Measurements from ENCODE around the gene PEA15. TPM values are rescaled to one million over a fixed set of nuclear protein-coding genes. Genes with fewer than 3 reads are reported as not detected.

PEA15 gene
- total RNA-seq, 3 donors from 2014 or later: 69.8 to 128 (median 127) TPM

DNA sequence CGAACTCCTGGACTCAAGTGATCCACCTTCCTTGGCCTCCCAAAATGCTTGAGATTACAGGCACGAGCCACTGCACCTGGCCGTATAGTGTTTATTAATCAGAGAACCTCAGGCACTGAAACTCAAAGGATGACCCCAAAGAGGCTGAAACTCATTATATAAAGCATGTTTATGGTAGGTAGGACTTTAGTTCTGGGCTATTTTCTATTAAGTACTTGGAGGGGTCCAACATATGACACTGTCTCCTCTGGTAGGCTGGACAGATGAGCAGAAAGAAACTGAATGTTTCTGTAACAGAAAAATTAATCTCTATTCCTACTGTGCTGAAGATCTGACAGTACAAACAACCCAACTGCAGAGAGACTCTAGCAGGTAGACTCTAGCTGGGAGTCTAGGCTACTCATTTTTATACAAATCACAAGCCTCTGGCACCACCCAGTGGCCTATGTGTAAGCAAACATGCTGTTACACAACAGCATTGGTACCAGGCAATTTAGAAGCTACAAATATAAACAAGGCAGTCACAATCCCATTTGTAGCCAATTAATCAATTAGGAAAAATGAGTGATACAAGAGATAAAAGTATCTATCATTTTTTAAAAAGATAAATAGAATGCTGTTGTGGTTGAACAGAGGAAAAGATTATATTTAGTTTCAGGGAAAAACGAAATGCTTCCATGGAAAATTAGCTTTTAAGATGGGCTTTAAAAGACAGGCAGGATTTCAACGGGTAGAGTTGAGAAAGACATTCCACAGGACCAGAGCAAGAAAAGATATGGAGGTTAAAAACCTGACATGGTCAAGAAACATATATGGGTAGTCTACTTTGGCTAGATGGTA lies 46.7 kb downstream of the PEA15 start:
- Histone ChIP-seq H3K27me3 (no peaks in the 10 kb centered on the region), H3K4me1 (peaks cover 0 to 6% of the 10 kb centered on the region in 2 donors), H3K4me3 (no peak overlapping the region), H3K27ac (peak overlapping the region; percentile 33 to 42), H3K9me3 (no peaks in the 10 kb centered on the region), H3K36me3 (no peaks in the 10 kb centered on the region)
- intact Hi-C loops (cut with DNase I; ENCODE audit: low total_unique reads): no loop called here
- TF ChIP-seq CTCF (IDR thresholded peaks at IDR 0.05): peak; percentile 46 to 81 (median 74)
- no peak for TF ChIP-seq POLR2A (IDR thresholded peaks at IDR 0.05)
- TF ChIP-seq POLR2AphosphoS5 (IDR thresholded peaks at IDR 0.05): peak in 1 of 3 donors; percentile 29
- peak; percentile 56 to 63 for DNase-seq (ENCODE audit: low spot score in 2 of 2)

- no peaks in the 10 kb centered on the region for H3K27me3 ChIP-seq
- H3K36me3 ChIP-seq: no peaks in the 10 kb centered on the region
- H3K27ac ChIP-seq: peak overlapping the region in 1 of 2 donors; percentile 44
- TF ChIP-seq CTCF (IDR thresholded peaks at IDR 0.05) (no peak), POLR2AphosphoS5 (IDR thresholded peaks at IDR 0.05) (no peak), POLR2A (IDR thresholded peaks at IDR 0.05) (no peak)
- intact Hi-C loops (cut with DNase I; ENCODE audit: low total_unique reads): no loop called here
- H3K4me3 ChIP-seq: no peak overlapping the region
- no peak for DNase-seq (ENCODE audit: low spot score in 2 of 2)
- peaks cover 0 to 15% of the 10 kb centered on the region in 2 donors for H3K4me1 ChIP-seq
- no peaks in the 10 kb centered on the region for H3K9me3 ChIP-seq
Measured at GRCh38 chr1:160255781-160256300, 50.7 kb downstream of the PEA15 start.

GRCh38 chr1:160256396-160257046 lies 51.3 kb downstream of the PEA15 start:
- intact Hi-C loops (cut with DNase I; ENCODE audit: low total_unique reads): no loop called here
- no peak overlapping the region for H3K4me3 ChIP-seq
- H3K27me3 ChIP-seq: no peaks in the 10 kb centered on the region
- no peak for DNase-seq (ENCODE audit: low spot score in 2 of 2)
- TF ChIP-seq POLR2AphosphoS5 (IDR thresholded peaks at IDR 0.05) (no peak), POLR2A (IDR thresholded peaks at IDR 0.05) (no peak), CTCF (IDR thresholded peaks at IDR 0.05) (no peak)
- no peaks in the 10 kb centered on the region for H3K36me3 ChIP-seq
- peaks cover 0 to 18% of the 10 kb centered on the region in 2 donors for H3K4me1 ChIP-seq
- no peaks in the 10 kb centered on the region for H3K9me3 ChIP-seq
- peak overlapping the region in 1 of 2 donors; percentile 44 for H3K27ac ChIP-seq

DNA sequence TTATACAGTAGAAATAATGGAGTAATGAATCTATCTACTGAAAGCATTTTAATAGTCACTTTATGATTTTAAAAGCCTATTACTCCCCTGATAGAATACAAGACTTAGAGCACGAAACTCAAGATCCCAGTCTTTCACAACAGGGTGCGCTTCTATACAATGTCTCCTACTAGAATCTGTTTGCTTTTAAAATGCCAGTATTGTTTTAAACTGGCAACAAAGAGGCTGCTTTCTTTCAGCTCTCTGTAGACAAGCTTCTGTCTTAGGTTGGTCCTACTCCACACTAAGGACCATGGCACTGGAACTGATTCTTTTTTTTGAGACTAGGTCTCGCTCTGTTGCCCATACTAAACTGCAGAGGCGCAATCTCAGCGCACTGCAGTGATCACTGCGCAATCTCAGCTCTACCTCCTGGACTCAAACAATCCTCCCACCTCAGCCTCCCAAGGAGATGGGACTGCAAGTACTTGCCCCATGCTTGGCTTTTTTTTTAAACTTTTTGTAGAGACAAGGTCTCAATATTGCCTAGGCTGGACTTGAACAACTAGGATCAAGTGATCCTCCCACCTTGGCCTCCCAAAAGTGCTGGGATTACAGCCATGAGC lies 52.3 kb downstream of the PEA15 start:
- H3K36me3 ChIP-seq: no peaks in the 10 kb centered on the region
- intact Hi-C loops (cut with DNase I; ENCODE audit: low total_unique reads): no loop called here
- H3K4me1 ChIP-seq: peaks cover 0 to 18% of the 10 kb centered on the region in 2 donors
- H3K9me3 ChIP-seq: no peaks in the 10 kb centered on the region
- TF ChIP-seq POLR2A (IDR thresholded peaks at IDR 0.05) (no peak), CTCF (IDR thresholded peaks at IDR 0.05) (no peak), POLR2AphosphoS5 (IDR thresholded peaks at IDR 0.05) (no peak)
- no peak for DNase-seq (ENCODE audit: low spot score in 2 of 2)
- peak overlapping the region in 1 of 2 donors; percentile 15 for H3K27ac ChIP-seq
- H3K4me3 ChIP-seq: no peak overlapping the region
- no peaks in the 10 kb centered on the region for H3K27me3 ChIP-seq

Measured in breast epithelium (tissue), 4 donors.